ENCODE data around the gene NR6A1.
A peak's percentile ranks its signal among the peaks of the same experiment; 100 is the strongest.

Gene NR6A1

GRCh38 chr9:124812441-124812876 is 41.3 kb upstream of the NR6A1 start:
- no peak for TF ChIP-seq CTCF (IDR thresholded peaks at IDR 0.05; ENCODE audit: extremely low read depth, insufficient read depth, missing control alignments)
- DNase-seq (ENCODE audit: low spot score), result peak; percentile 47
- in situ Hi-C loops (cut with MboI; ENCODE audit: low pct_unique_long_range_greater_than_20kb, low sequenced_read_pairs, unreplicated experiment), result no loop called here

GRCh38 chr9:124810663-124811355 is 39.7 kb upstream of the NR6A1 start:
- no peak for TF ChIP-seq CTCF (IDR thresholded peaks at IDR 0.05; ENCODE audit: extremely low read depth, insufficient read depth, missing control alignments)
- no peak for DNase-seq (ENCODE audit: low spot score)
- in situ Hi-C loops (cut with MboI; ENCODE audit: low pct_unique_long_range_greater_than_20kb, low sequenced_read_pairs, unreplicated experiment), result no loop called here

GRCh38 chr9:124809741-124810500 is 38.8 kb upstream of the NR6A1 start:
- no peak for DNase-seq (ENCODE audit: low spot score)
- no peak for TF ChIP-seq CTCF (IDR thresholded peaks at IDR 0.05; ENCODE audit: extremely low read depth, insufficient read depth, missing control alignments)
- in situ Hi-C loops (cut with MboI; ENCODE audit: low pct_unique_long_range_greater_than_20kb, low sequenced_read_pairs, unreplicated experiment), result no loop called here

GRCh38 chr9:124809211-124809610 is 38.1 kb upstream of the NR6A1 start:
- DNase-seq (ENCODE audit: low spot score), result no peak
- TF ChIP-seq CTCF (IDR thresholded peaks at IDR 0.05; ENCODE audit: extremely low read depth, insufficient read depth, missing control alignments), result no peak
- in situ Hi-C loops (cut with MboI; ENCODE audit: low pct_unique_long_range_greater_than_20kb, low sequenced_read_pairs, unreplicated experiment), result no loop called here

GRCh38 chr9:124808246-124808956 is 37.3 kb upstream of the NR6A1 start:
- no peak for DNase-seq (ENCODE audit: low spot score)
- in situ Hi-C loops (cut with MboI; ENCODE audit: low pct_unique_long_range_greater_than_20kb, low sequenced_read_pairs, unreplicated experiment), result no loop called here
- TF ChIP-seq CTCF (IDR thresholded peaks at IDR 0.05; ENCODE audit: extremely low read depth, insufficient read depth, missing control alignments), result no peak

GRCh38 chr9:124805186-124805585 is 34.1 kb upstream of the NR6A1 start:
- no peak for DNase-seq (ENCODE audit: low spot score)
- in situ Hi-C loops (cut with MboI; ENCODE audit: low pct_unique_long_range_greater_than_20kb, low sequenced_read_pairs, unreplicated experiment), result no loop called here
- TF ChIP-seq CTCF (IDR thresholded peaks at IDR 0.05; ENCODE audit: extremely low read depth, insufficient read depth, missing control alignments), result no peak

All from GM13977 (cell line).